GM12878 (cell line): ENCODE data around the gene PHGDH. TPM values are rescaled to one million over a fixed set of nuclear protein-coding genes. Genes with fewer than 3 reads are reported as not detected.

Experiments
- ATAC-seq: fragments of 200-7000 bp; cut with Tn5 transposase; 3 replicates; pipeline ENCODE4 v1.9.1; 2020; ENCODE audit warnings: mild to moderate bottlenecking, moderate library complexity
- BruUV-seq: library from RNA; stranded (reverse); fragments of 400-500 nt; replicated peaks from 2 replicates; lab custom pipeline; 2021; lab: Mats Ljungman, UMichigan
- CTCF ChIA-PET: fragments of 300-600 bp; sonication (Branson Sonifier 250); formaldehyde crosslinking; extraction: SDS; loops from one replicate; lab custom pipeline; 2021; ENCODE audit warnings: inconsistent platforms; lab: Yijun Ruan, JAX
- POLR2A ChIA-PET: fragments of 350-600 bp; formaldehyde crosslinking; extraction: SDS; loops from one replicate; lab custom pipeline; 2021; ENCODE audit warnings: inconsistent platforms; lab: Charles Lee
- RAD21 ChIA-PET: fragments of 300-600 bp; sonication (Branson Sonifier 250); formaldehyde crosslinking; loops from one replicate; lab custom pipeline; 2023; ENCODE audit warnings: antibody characterized with exemption; ENCODE audit not compliant: unreplicated experiment; lab: Charles Lee
- SMC1A ChIA-PET: fragments of 300-600 bp; sonication (Branson Sonifier 250); formaldehyde crosslinking; loops from one replicate; lab custom pipeline; 2023; ENCODE audit not compliant: unreplicated experiment, uncharacterized antibody; lab: Charles Lee
- DNase-seq: peaks from one replicate; pipeline ENCODE4 v3.0.0-alpha.2; 2011; ENCODE audit warnings: low read depth, low spot score
- FAIRE-seq: peaks from 3 replicates; lab custom pipeline; 2011; peaks lifted over from hg19 to GRCh38; lab: Jason Lieb, UNC
- H2AFZ ChIP-seq: 2 replicates; pipeline ENCODE4 v1.6.0; 2011; ENCODE audit warnings: low read depth, low read length, control low read depth; ENCODE audit not compliant: control insufficient read depth
- H3K27ac ChIP-seq: 2 replicates; pipeline ENCODE4 v1.5.1; 2011; ENCODE audit warnings: control low read depth; ENCODE audit not compliant: control insufficient read depth, insufficient read depth
- H3K27me3 ChIP-seq, 2 experiments: replicated peaks in 1 of 2; 2 replicates each; pipeline versions ENCODE4 v1.6.0 to v1.6.1; 2011; ENCODE audit warnings: low read length in 1 of 2; ENCODE audit not compliant: control insufficient read depth in 2 of 2, insufficient read depth in 2 of 2
- H3K36me3 ChIP-seq, 2 experiments: 2 replicates each; pipeline ENCODE4 v1.5.1; 2011; ENCODE audit warnings: low read length in 1 of 2; ENCODE audit not compliant: control insufficient read depth in 2 of 2, insufficient read depth in 2 of 2
- H3K4me1 ChIP-seq: 2 replicates; pipeline ENCODE4 v1.6.1; 2011; ENCODE audit warnings: mild to moderate bottlenecking, low read length, moderate library complexity, mixed read lengths; ENCODE audit not compliant: control insufficient read depth, insufficient read depth
- H3K4me2 ChIP-seq: 2 replicates; pipeline ENCODE4 v1.6.0; 2011; ENCODE audit warnings: control low read depth; ENCODE audit not compliant: control insufficient read depth, insufficient read depth
- H3K4me3 ChIP-seq: fragments of 200-600 bp; sonication (generic); 2 replicates; pipeline ENCODE4 v1.5.1; 2016
- H3K79me2 ChIP-seq: 2 replicates; pipeline ENCODE4 v1.6.0; 2011; ENCODE audit warnings: low read length; ENCODE audit not compliant: control insufficient read depth, insufficient read depth
- H3K9ac ChIP-seq: 2 replicates; pipeline ENCODE4 v1.8.0; 2011; ENCODE audit warnings: low read length, control low read depth, mixed read lengths; ENCODE audit not compliant: control insufficient read depth, insufficient read depth
- H3K9me3 ChIP-seq: replicated peaks from 3 replicates; pipeline ENCODE4 v1.5.1; 2011; ENCODE audit warnings: mild to moderate bottlenecking, low read length; ENCODE audit not compliant: control insufficient read depth, insufficient read depth
- H4K20me1 ChIP-seq: 2 replicates; pipeline ENCODE4 v1.6.0; 2011; ENCODE audit not compliant: control insufficient read depth, insufficient read depth
- RBBP5 ChIP-seq: fragments of 200-600 bp; sonication (generic); conservative IDR thresholded peaks from 2 replicates; pipeline ENCODE4 v1.6.1; 2016
- TAF1 ChIP-seq: IDR thresholded peaks from 2 replicates; pipeline ENCODE4 v1.6.1; 2011; ENCODE audit warnings: mild to moderate bottlenecking, low read depth, low read length, borderline replicate concordance
- ZZZ3 ChIP-seq: IDR thresholded peaks from 2 replicates; pipeline ENCODE4 v1.6.1; 2011; ENCODE audit warnings: low read depth; ENCODE audit not compliant: control insufficient read depth, insufficient read length
- WGBS: methylation state at CpG from one replicate; pipeline ENCODE4 v1.1.6; 2016; ENCODE audit warnings: low lambda C conversion rate; ENCODE audit not compliant: insufficient replicate concordance, insufficient coverage; ENCODE audit errors: missing lambda C conversion rate; 5-methylcytosine and 5-hydroxymethylcytosine counted together
- in situ Hi-C: fragments of 300-500 bp; cut with MboI; formaldehyde crosslinking; loops from 9 replicates; pipeline ENCODE4 v1.14.3; 2018; ENCODE audit warnings: mixed read lengths
- intact Hi-C: fragments of 100-400 bp; cut with micrococcal nuclease; formaldehyde crosslinking; loops from one replicate; pipeline ENCODE4 v1.14.2; 2022; ENCODE audit not compliant: unreplicated experiment
- polyA plus RNA-seq, 11 experiments: library from polyadenylated mRNA; depleted of rRNA in 4 of 11; unstranded in 6 of 11; stranded (reverse) in 5 of 11; fragments of >200 nt; fragmentation: Nextera tagmentation in 4 of 11; fragmentation: Illumina TruSeq in 1 of 11; extraction: Ambion mirVana in 4 of 11; extraction: Trizol in 1 of 11; gene quantifications; 1 replicate in 1 of 11; 2 replicates in 10 of 11; pipeline versions ENCODE4 v1.2.1 to v1.2.3, GENCODE V29; 2011 to 2016; ENCODE audit warnings: inconsistent platforms in 2 of 11, missing spikeins in 2 of 11, low read depth in 1 of 11
- total RNA-seq, 4 experiments: library from RNA; depleted of rRNA in 3 of 4; stranded (reverse); fragments of >200 nt in 3 of 4; fragmentation: Illumina TruSeq in 1 of 4; extraction: Trizol in 1 of 4; gene quantifications; 2 replicates each; pipeline versions ENCODE4 v1.2.1 to v1.2.3, GENCODE V29; 2013 to 2021
- TF ChIP-seq, protein P1 (sequence below): IDR thresholded peaks from 2 replicates; pipeline ENCODE4 v1.6.1; 2011; ENCODE audit warnings: mild to moderate bottlenecking, low read depth, low read length, moderate library complexity; ENCODE audit not compliant: insufficient replicate concordance

PHGDH gene
- total and polyA plus RNA-seq, 10 of the 15 experiments (the other 5 are each of a cell fraction or from before 2014, with no cell fraction given) = 3.9 to 47.8 (median 25.9) TPM

DNA sequence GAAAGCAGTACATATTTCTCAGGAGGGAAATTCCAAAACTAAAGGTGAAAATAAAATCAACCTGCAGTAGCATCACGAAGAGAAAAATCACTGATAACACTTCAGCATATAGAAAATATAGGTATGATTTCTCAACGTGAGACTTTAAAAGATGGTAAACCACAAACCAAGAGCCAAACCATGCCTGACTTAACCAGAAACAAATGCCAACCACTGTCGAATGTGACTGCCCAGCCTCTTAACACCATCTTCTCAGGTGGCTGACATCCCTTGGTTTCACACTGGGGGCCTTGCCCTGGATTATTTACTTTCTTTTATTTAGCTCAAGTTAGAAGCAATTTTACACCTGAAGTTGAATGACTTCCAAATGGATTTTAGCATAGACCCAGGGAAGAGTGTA, 46.9 kb downstream of the PHGDH start:
- no peaks in the 10 kb centered on the region for H3K79me2 ChIP-seq
- H2AFZ ChIP-seq = no peak overlapping the region
- no TSS peak for BruUV-seq
- no peak overlapping the region for H3K9ac ChIP-seq
- no peaks in the 10 kb centered on the region for H3K36me3 ChIP-seq
- H3K27me3 ChIP-seq = peaks cover 0 to 3% of the 10 kb centered on the region in 2 experiments; a peak in 1 of 4 replicates
- no peak for ATAC-seq
- H3K4me1 ChIP-seq = no peaks in the 10 kb centered on the region
- RAD21 ChIA-PET = no interaction called here
- POLR2A ChIA-PET = no interaction called here
- CTCF ChIA-PET = interaction anchor here (1.0 kb wide), 1 partner anchor 14 kb away, joined by 3 read pairs; no protein-coding TSS in a partner anchor
- no peak overlapping the region for H3K4me2 ChIP-seq
- no peaks in the 10 kb centered on the region for H3K9me3 ChIP-seq
- no peak for TF ChIP-seq RBBP5
- in situ Hi-C loops = no loop called here
- intact Hi-C loops = no loop called here
- no peak overlapping the region for H3K4me3 ChIP-seq
- no peak for FAIRE-seq
- no peaks in the 10 kb centered on the region for H4K20me1 ChIP-seq
- 0% methylated on average over 3 of the region's 3 CpGs for WGBS
- SMC1A ChIA-PET = no interaction called here
- H3K27ac ChIP-seq = no peak overlapping the region
- no peak for DNase-seq

- BruUV-seq = no TSS peak
- H3K9me3 ChIP-seq = no peaks in the 10 kb centered on the region
- ChIA-PET RAD21 (no interaction called here), SMC1A (no interaction called here), POLR2A (no interaction called here), CTCF (no interaction called here)
- no peaks in the 10 kb centered on the region for H3K27me3 ChIP-seq
- no peak overlapping the region for H3K9ac ChIP-seq
- no peaks in the 10 kb centered on the region for H3K36me3 ChIP-seq
- H3K27ac ChIP-seq = no peak overlapping the region
- DNase-seq (no peak), ATAC-seq (no peak), FAIRE-seq (no peak)
- no peak overlapping the region for H3K4me3 ChIP-seq
- in situ Hi-C loops (no loop called here), intact Hi-C loops (no loop called here)
- 30% methylated on average over 1 of the region's 1 CpG for whole genome bisulfite sequencing
- H2AFZ ChIP-seq = no peak overlapping the region
- H3K4me1 ChIP-seq = no peaks in the 10 kb centered on the region
- no peaks in the 10 kb centered on the region for H4K20me1 ChIP-seq
- H3K4me2 ChIP-seq = no peak overlapping the region
- H3K79me2 ChIP-seq = no peaks in the 10 kb centered on the region
- TF ChIP-seq ZZZ3 (no peak), TAF1 (no peak)
- TF ChIP-seq, protein P1, sequence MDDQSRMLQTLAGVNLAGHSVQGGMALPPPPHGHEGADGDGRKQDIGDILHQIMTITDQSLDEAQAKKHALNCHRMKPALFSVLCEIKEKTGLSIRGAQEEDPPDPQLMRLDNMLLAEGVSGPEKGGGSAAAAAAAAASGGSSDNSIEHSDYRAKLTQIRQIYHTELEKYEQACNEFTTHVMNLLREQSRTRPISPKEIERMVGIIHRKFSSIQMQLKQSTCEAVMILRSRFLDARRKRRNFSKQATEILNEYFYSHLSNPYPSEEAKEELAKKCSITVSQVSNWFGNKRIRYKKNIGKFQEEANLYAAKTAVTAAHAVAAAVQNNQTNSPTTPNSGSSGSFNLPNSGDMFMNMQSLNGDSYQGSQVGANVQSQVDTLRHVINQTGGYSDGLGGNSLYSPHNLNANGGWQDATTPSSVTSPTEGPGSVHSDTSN = no peak
These were observed 50.7 kb downstream of the PHGDH start for GRCh38 chr1:119762409-119762808.
